Activated gamma-delta T cell treated with anti-CD3 and anti-CD28 coated beads, Interleukin-2, amount 50 U/mL, for 16 hours (primary cell): ENCODE measurements around the gene CSE1L.
"Not testable (repeated sequence)": the region's sequence is repeated elsewhere in the genome, so short reads cannot be mapped to it uniquely, and the experiment has no call there.

Experiments used
- DNase-seq: peaks from one replicate; pipeline ENCODE4 v3.0.0-alpha.2; 2020; ENCODE audit warnings: low read depth

The CSE1L gene

GRCh38 chr20:49122920-49123319 is 76.8 kb downstream of the CSE1L start:
- DNase-seq = no peak

GRCh38 chr20:49123982-49124381 is 77.9 kb downstream of the CSE1L start:
- no peak for DNase-seq

GRCh38 chr20:49132995-49133478 is 86.9 kb downstream of the CSE1L start:
- DNase-seq = no peak

- no peak for DNase-seq
Observed at GRCh38 chr20:49133571-49133970, 87.5 kb downstream of the CSE1L start.

GRCh38 chr20:49134797-49135196 is 88.7 kb downstream of the CSE1L start:
- DNase-seq = not testable (repeated sequence)

- DNase-seq = no peak
Observed at GRCh38 chr20:49136817-49137571, 90.9 kb downstream of the CSE1L start.

- no peak for DNase-seq
Observed at GRCh38 chr20:49138431-49138830, 92.3 kb downstream of the CSE1L start.

- no peak for DNase-seq
Observed at GRCh38 chr20:49140411-49140810, 94.3 kb downstream of the CSE1L start.

GRCh38 chr20:49140834-49141233 is 94.7 kb downstream of the CSE1L start:
- no peak for DNase-seq
